AG04449 (cell line): ENCODE measurements around the gene CPT1A.

Source experiments
- CTCF ChIA-PET: fragments of 350-600 bp; formaldehyde crosslinking; extraction: SDS; loops from one replicate; lab custom pipeline; 2021; ENCODE audit warnings: antibody characterized with exemption; lab: Yijun Ruan, JAX
- POLR2A ChIA-PET: fragments of 400-600, 350-600 bp; formaldehyde crosslinking; extraction: SDS; loops from one replicate; lab custom pipeline; 2020; ENCODE audit warnings: antibody characterized with exemption, inconsistent platforms; lab: Yijun Ruan, JAX
- DNase-seq: peaks from one replicate; pipeline ENCODE4 v3.0.0-alpha.2; 2010; ENCODE audit warnings: low read depth, low spot score
- H3K4me3 ChIP-seq: 2 replicates; pipeline ENCODE4 v1.5.1; 2011; ENCODE audit warnings: low read depth, mild to moderate bottlenecking, control low read depth, low read length
- CTCF ChIP-seq: IDR thresholded peaks from one replicate; pipeline ENCODE4 v1.5.1; 2011; ENCODE audit warnings: mild to moderate bottlenecking, moderate library complexity, low read length, control low read depth, inconsistent platforms; ENCODE audit not compliant: insufficient read depth; ENCODE audit errors: missing control alignments

Gene CPT1A

GRCh38 chr11:68792400-68792966, 49.2 kb downstream of the CPT1A start:
- POLR2A ChIA-PET, result interaction anchor here (0.5 kb wide), 1 partner anchor 42 kb away, joined by 3 read pairs; no protein-coding TSS in a partner anchor

DNA sequence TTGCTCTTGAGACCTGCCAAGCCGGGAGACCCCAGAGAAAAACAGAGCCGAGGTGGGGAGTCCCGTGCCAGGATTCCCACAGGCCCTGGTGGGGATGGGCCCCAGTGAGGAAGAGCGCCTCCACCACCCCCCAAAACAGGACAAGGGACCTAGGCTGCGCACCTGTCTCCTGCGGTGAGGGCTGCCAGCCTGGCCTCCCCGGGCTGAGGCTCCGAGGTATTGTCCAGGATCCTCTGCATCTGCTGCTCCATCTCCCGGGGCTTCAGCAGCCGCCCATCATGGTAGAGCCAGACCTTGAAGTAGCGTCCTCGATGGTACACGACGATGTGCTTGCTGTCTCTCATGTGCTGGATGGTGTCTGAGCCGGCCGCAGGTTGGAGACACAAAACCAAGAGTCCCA, 57.1 kb downstream of the CPT1A start:
- DNase-seq, result no peak
- no peak for TF ChIP-seq CTCF
- H3K4me3 ChIP-seq, result no peak overlapping the region
- ChIA-PET CTCF (no interaction called here), POLR2A (no interaction called here)

More at GRCh38 chr11:68792400-68792966, 49.2 kb downstream of the CPT1A start:
- CTCF ChIA-PET, result no interaction called here
- DNase-seq, result no peak
- H3K4me3 ChIP-seq, result no peak overlapping the region
- TF ChIP-seq CTCF, result no peak

DNA sequence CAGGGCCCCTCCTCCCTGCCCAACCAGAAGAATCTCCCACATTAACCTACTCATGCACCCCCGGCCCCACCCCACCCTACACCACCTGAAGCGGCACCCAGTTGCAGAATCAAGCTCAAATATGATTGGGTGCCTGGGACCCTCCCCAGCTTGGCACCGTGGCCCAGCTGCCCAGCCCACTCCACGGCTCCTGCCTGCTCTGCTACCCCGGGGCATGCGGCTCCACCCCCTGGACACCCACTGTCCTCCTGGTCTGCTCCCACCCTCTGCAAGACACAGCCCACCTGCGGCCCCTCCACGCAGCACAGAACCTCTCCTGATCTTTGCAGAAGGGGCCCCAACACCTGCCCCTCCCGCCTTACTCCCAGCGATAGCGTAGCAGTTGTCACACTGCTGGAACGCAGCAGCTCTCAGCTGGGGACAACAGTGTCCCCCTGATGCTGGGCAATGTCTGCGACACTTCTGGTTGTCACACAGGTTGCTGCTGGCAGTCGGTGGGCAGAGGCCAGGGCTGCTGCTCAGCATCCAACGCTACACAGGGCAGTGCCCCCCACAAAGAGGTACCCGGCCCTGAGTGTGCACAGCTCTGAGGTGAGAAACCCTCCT, 58.4 kb downstream of the CPT1A start:
- POLR2A ChIA-PET, result no interaction called here

GRCh38 chr11:68782711-68783110, 59.0 kb downstream of the CPT1A start:
- DNase-seq, result no peak
- POLR2A ChIA-PET, result no interaction called here
- no peak overlapping the region for H3K4me3 ChIP-seq
- CTCF ChIA-PET, result no interaction called here
- no peak for TF ChIP-seq CTCF

More for the DNA sequence above, 58.4 kb downstream of the CPT1A start:
- DNase-seq, result no peak
- CTCF ChIA-PET, result no interaction called here
- no peak overlapping the region for H3K4me3 ChIP-seq
- no peak for TF ChIP-seq CTCF

- ChIA-PET POLR2A (no interaction called here), CTCF (interaction anchor here (1.7 kb wide), 1 partner anchor 17 kb away, joined by 4 read pairs; no protein-coding TSS in a partner anchor)
- no peak overlapping the region for H3K4me3 ChIP-seq
- no peak for DNase-seq
- TF ChIP-seq CTCF, result no peak
Measured at GRCh38 chr11:68780829-68781228, 60.9 kb downstream of the CPT1A start.

GRCh38 chr11:68778205-68778604, 63.5 kb downstream of the CPT1A start:
- TF ChIP-seq CTCF, result no peak
- ChIA-PET POLR2A (no interaction called here), CTCF (interaction anchor here (1.9 kb wide), 1 partner anchor 20 kb away, joined by 4 read pairs; no protein-coding TSS in a partner anchor)
- H3K4me3 ChIP-seq, result no peak overlapping the region
- DNase-seq, result no peak
